ENCODE results near the gene PPP1R10. TPM values are rescaled to one million over a fixed set of nuclear protein-coding genes. Genes with fewer than 3 reads are reported as not detected.
A peak's percentile ranks its signal among the peaks of the same experiment; 100 is the strongest.

PPP1R10 gene
- total and polyA plus RNA-seq, 2 of the 13 experiments (the other 11 are each of a cell fraction or from before 2014, with no cell fraction given), result 26.3 to 38.4 TPM

DNA sequence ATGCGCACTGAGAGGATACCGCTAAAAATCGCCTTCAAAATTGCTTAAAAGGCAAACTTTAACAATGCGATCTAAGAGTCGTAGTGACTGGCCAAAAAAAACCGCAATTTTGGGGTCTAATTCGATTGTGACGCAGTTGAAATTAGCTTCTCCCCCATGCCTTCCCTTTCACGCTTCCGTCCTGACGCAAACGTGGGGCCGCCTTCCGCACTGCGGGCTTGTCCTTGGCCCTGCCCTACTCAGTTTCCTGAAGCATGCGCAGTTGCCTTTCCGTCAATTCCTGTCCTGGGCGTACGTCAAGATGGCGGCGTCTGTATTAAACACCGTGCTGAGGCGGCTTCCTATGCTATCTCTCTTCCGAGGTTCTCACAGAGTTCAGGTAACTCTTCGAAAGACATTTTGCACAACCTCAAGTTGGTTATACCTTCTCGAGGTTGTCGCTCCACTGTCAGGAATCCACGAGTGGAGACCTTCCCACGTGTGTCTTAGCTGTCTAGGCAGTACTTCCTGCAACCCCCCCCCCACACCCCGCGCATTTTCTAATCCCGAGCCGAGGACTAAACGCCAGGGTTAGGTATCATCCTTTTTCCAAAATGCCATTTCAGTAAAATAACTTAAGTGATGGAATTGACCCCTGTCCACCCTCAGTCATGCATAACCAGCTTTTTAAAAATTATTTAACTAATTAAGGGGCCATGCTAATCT is 674 bp upstream of the PPP1R10 start, which contains the start of gene MRPS18B (continued):
- TF ChIP-seq ZNF121 (CRISPR knock-in tag; IDR thresholded peaks at IDR 0.05), result no peak
- TF ChIP-seq NFE2L2 (IDR thresholded peaks at IDR 0.05; ENCODE audit: low read length), result 0 out of 2 replicates have a peak, but pooled peaks have one; percentile 7
- TF ChIP-seq, protein P1, sequence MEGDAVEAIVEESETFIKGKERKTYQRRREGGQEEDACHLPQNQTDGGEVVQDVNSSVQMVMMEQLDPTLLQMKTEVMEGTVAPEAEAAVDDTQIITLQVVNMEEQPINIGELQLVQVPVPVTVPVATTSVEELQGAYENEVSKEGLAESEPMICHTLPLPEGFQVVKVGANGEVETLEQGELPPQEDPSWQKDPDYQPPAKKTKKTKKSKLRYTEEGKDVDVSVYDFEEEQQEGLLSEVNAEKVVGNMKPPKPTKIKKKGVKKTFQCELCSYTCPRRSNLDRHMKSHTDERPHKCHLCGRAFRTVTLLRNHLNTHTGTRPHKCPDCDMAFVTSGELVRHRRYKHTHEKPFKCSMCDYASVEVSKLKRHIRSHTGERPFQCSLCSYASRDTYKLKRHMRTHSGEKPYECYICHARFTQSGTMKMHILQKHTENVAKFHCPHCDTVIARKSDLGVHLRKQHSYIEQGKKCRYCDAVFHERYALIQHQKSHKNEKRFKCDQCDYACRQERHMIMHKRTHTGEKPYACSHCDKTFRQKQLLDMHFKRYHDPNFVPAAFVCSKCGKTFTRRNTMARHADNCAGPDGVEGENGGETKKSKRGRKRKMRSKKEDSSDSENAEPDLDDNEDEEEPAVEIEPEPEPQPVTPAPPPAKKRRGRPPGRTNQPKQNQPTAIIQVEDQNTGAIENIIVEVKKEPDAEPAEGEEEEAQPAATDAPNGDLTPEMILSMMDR (CRISPR knock-in tag; IDR thresholded peaks at IDR 0.05), result no peak
- TF ChIP-seq CEBPG (CRISPR knock-in tag; IDR thresholded peaks at IDR 0.05), result peak; percentile 70
- TF ChIP-seq SP4 (CRISPR knock-in tag; IDR thresholded peaks at IDR 0.05), result peak; percentile 77
- TF ChIP-seq ZMYM4 (CRISPR knock-in tag; IDR thresholded peaks at IDR 0.05), result no peak
- TF ChIP-seq HOXA3 (CRISPR knock-in tag; IDR thresholded peaks at IDR 0.05), result peak; percentile 85
- TF ChIP-seq BCL6 (CRISPR knock-in tag; IDR thresholded peaks at IDR 0.05), result peak; percentile 7
- no peak for TF ChIP-seq ZNF577 (CRISPR knock-in tag; IDR thresholded peaks at IDR 0.05; ENCODE audit: borderline replicate concordance, low read depth)
- no peak for TF ChIP-seq CENPX (CRISPR knock-in tag; IDR thresholded peaks at IDR 0.05)
- TF ChIP-seq, protein P2, sequence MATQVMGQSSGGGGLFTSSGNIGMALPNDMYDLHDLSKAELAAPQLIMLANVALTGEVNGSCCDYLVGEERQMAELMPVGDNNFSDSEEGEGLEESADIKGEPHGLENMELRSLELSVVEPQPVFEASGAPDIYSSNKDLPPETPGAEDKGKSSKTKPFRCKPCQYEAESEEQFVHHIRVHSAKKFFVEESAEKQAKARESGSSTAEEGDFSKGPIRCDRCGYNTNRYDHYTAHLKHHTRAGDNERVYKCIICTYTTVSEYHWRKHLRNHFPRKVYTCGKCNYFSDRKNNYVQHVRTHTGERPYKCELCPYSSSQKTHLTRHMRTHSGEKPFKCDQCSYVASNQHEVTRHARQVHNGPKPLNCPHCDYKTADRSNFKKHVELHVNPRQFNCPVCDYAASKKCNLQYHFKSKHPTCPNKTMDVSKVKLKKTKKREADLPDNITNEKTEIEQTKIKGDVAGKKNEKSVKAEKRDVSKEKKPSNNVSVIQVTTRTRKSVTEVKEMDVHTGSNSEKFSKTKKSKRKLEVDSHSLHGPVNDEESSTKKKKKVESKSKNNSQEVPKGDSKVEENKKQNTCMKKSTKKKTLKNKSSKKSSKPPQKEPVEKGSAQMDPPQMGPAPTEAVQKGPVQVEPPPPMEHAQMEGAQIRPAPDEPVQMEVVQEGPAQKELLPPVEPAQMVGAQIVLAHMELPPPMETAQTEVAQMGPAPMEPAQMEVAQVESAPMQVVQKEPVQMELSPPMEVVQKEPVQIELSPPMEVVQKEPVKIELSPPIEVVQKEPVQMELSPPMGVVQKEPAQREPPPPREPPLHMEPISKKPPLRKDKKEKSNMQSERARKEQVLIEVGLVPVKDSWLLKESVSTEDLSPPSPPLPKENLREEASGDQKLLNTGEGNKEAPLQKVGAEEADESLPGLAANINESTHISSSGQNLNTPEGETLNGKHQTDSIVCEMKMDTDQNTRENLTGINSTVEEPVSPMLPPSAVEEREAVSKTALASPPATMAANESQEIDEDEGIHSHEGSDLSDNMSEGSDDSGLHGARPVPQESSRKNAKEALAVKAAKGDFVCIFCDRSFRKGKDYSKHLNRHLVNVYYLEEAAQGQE (IDR thresholded peaks at IDR 0.05; ENCODE audit: borderline replicate concordance in 1 of 2, low read depth in 1 of 2, low read length in 2 of 2), result peak in 1 of 2 experiments; percentile 65; a peak in 1 of 4 replicates
- TF ChIP-seq ARID4A (CRISPR knock-in tag; IDR thresholded peaks at IDR 0.05; ENCODE audit: borderline replicate concordance), result peak; percentile 93
- peak; percentile 95 for TF ChIP-seq HNRNPLL (IDR thresholded peaks at IDR 0.05; ENCODE audit: low read depth, low read length, poor library complexity, severe bottlenecking)
- peak; percentile 26; the same call in 1 of the 2 replicates for TF ChIP-seq ZNF773 (CRISPR knock-in tag; IDR thresholded peaks at IDR 0.05; ENCODE audit: borderline replicate concordance)
- TF ChIP-seq ZFY (CRISPR knock-in tag; IDR thresholded peaks at IDR 0.05), result peak; percentile 62
- 0 out of 2 replicates have a peak, but pooled peaks have one; percentile 33 for TF ChIP-seq FOXK1 (CRISPR knock-in tag; IDR thresholded peaks at IDR 0.05; ENCODE audit: borderline replicate concordance, low read depth)
- no peak; the same call in 1 of the 2 replicates for TF ChIP-seq MEIS2 (CRISPR knock-in tag; IDR thresholded peaks at IDR 0.05)
